Hepatocyte (in vitro differentiated cells): ENCODE results near the gene TCF7L1.

Experiments used
- CTCF ChIP-seq: fragments of 200-600 bp; sonication (generic); IDR thresholded peaks from 2 replicates; pipeline ENCODE4 v1.5.1; 2016; ENCODE audit warnings: antibody characterized with exemption, mild to moderate bottlenecking; ENCODE audit not compliant: poor library complexity
- EZH2 ChIP-seq: fragments of 200-600 bp; sonication (generic); IDR thresholded peaks from 2 replicates; pipeline ENCODE4 v1.6.1; 2016; ENCODE audit warnings: antibody characterized with exemption, mild to moderate bottlenecking, borderline replicate concordance

DNA sequence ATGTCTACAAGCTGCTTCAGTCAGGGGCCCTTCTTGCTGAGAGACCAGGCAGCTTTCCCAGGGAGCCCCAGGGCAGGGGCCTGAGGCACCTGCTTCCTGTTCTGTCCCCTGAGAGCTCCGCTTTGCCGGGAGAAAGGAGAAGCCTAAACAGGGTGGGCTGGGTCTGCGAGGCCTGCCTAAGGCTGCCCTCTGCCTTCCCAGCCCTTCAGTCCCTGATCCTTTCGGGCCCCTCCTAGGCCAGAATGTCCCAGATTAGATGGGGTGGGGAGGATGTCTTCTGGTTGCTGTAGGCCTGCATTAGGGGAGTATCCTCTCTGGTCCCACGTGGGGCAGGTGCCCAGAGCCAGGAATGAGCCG lies 122.2 kb downstream of the TCF7L1 start:
- TF ChIP-seq CTCF, result no peak
- no peak for TF ChIP-seq EZH2
